ENCODE measurements around the gene ICAM3. TPM values are rescaled to one million over a fixed set of nuclear protein-coding genes. Genes with fewer than 3 reads are reported as not detected.
A peak's percentile ranks its signal among the peaks of the same experiment; 100 is the strongest.

The ICAM3 gene
- total RNA-seq, 1 donor: 3.6 TPM

- Histone ChIP-seq H3K27ac (ENCODE audit: low read depth, low read length) (no peak overlapping the region), H3K4me1 (ENCODE audit: insufficient read depth, low read length) (peaks cover 6% of the 10 kb centered on the region), H3K27me3 (ENCODE audit: insufficient read depth, low read length) (peaks cover 20% of the 10 kb centered on the region), H4K20me1 (ENCODE audit: insufficient read depth, low read length) (no peaks in the 10 kb centered on the region), H3K9me3 (ENCODE audit: low read depth, low read length) (no peaks in the 10 kb centered on the region), H3K4me3 (ENCODE audit: insufficient read depth, low read length) (no peak overlapping the region), H2AFZ (ENCODE audit: low read length) (no peak overlapping the region), H3K4me2 (ENCODE audit: insufficient read depth, low read length) (no peak overlapping the region), H3K79me2 (ENCODE audit: insufficient read depth, low read length) (no peaks in the 10 kb centered on the region), H3K36me3 (ENCODE audit: insufficient read depth, low read length) (no peaks in the 10 kb centered on the region)
- peak; percentile 66 for DNase-seq (ENCODE audit: insufficient read length, low spot score, missing footprints)
- TF ChIP-seq, protein P1, sequence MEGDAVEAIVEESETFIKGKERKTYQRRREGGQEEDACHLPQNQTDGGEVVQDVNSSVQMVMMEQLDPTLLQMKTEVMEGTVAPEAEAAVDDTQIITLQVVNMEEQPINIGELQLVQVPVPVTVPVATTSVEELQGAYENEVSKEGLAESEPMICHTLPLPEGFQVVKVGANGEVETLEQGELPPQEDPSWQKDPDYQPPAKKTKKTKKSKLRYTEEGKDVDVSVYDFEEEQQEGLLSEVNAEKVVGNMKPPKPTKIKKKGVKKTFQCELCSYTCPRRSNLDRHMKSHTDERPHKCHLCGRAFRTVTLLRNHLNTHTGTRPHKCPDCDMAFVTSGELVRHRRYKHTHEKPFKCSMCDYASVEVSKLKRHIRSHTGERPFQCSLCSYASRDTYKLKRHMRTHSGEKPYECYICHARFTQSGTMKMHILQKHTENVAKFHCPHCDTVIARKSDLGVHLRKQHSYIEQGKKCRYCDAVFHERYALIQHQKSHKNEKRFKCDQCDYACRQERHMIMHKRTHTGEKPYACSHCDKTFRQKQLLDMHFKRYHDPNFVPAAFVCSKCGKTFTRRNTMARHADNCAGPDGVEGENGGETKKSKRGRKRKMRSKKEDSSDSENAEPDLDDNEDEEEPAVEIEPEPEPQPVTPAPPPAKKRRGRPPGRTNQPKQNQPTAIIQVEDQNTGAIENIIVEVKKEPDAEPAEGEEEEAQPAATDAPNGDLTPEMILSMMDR (IDR thresholded peaks at IDR 0.05; ENCODE audit: extremely low read depth, low read depth, low read length): no peak
Observed at GRCh38 chr19:10284065-10284959, 55.1 kb downstream of the ICAM3 start.

Small RNA genes within 50 kb of the gene (small RNA-seq; reads per million reads assigned to genes)
- gene AC011511.1 (not detected), gene AC011511.4 (not detected)

Other genes starting within 250 kb of the ICAM3 start
- gene ANGPTL6, start 236.9 kb downstream of the ICAM3 start, total RNA-seq: not detected in 2 replicates
- 19.2 and 20.9 TPM in 2 replicates for gene PPAN, start 233.3 kb downstream of the ICAM3 start, total RNA-seq
- gene P2RY11, start 227.9 kb downstream of the ICAM3 start, total RNA-seq: 2.1 and 2.2 TPM in 2 replicates
- 226 and 252 TPM in 2 replicates for gene EIF3G, start 219.7 kb downstream of the ICAM3 start, total RNA-seq
- gene DNMT1, start 144.7 kb downstream of the ICAM3 start, total RNA-seq: 24.2 and 33.7 TPM in 2 replicates
- 9.4 and 14.1 TPM in 2 replicates for gene S1PR2, start 108.3 kb downstream of the ICAM3 start, total RNA-seq
- 37.1 and 37.3 TPM in 2 replicates for gene MRPL4, start 87.4 kb downstream of the ICAM3 start, total RNA-seq
- 25.6 and 35.5 TPM in 2 replicates for gene ICAM1, start 68.5 kb downstream of the ICAM3 start, total RNA-seq
- under 0.01 and 0.29 TPM in 2 replicates for gene ICAM4, start 52.7 kb downstream of the ICAM3 start, total RNA-seq
- under 0.01 TPM in 1 of 2 replicates, not detected in the other for gene ICAM5, start 49.7 kb downstream of the ICAM3 start, total RNA-seq
- gene ZGLP1, start 29.8 kb downstream of the ICAM3 start, total RNA-seq: 0.59 and 0.72 TPM in 2 replicates
- 14.7 and 17.7 TPM in 2 replicates for gene FDX2, start 23.6 kb downstream of the ICAM3 start, total RNA-seq
- 8.0 TPM in 2 replicates for gene RAVER1, start 6.1 kb downstream of the ICAM3 start, total RNA-seq
- gene TYK2, start 40.9 kb upstream of the ICAM3 start, total RNA-seq: 52.5 and 72.7 TPM in 2 replicates
- gene CDC37, start 63.9 kb upstream of the ICAM3 start, total RNA-seq: 131 and 154 TPM in 2 replicates
- 5.1 and 8.3 TPM in 2 replicates for gene PDE4A, start 80.9 kb upstream of the ICAM3 start, total RNA-seq
- gene KEAP1, start 163.7 kb upstream of the ICAM3 start, total RNA-seq: 64.8 and 77.1 TPM in 2 replicates
- gene S1PR5, start 177.8 kb upstream of the ICAM3 start, total RNA-seq: 0.29 and 0.36 TPM in 2 replicates
- gene ATG4D, start 204.3 kb upstream of the ICAM3 start, total RNA-seq: 11.6 and 12.7 TPM in 2 replicates
- gene KRI1, start 226.4 kb upstream of the ICAM3 start, total RNA-seq: 5.4 and 5.9 TPM in 2 replicates
- 4.0 and 5.3 TPM in 2 replicates for gene CDKN2D, start 229.4 kb upstream of the ICAM3 start, total RNA-seq
- 0.29 and 0.72 TPM in 2 replicates for gene AP1M2, start 247.7 kb upstream of the ICAM3 start, total RNA-seq

Data from osteoblast (primary cell).